Panc1 (cell line): ENCODE measurements around the gene KDM4B.

Experiments
- CTCF ChIP-seq: fragments of 450-650 bp; IDR thresholded peaks from 2 replicates; pipeline ENCODE4 v1.5.1; 2017; ENCODE audit warnings: mild to moderate bottlenecking
- POLR2AphosphoS5 ChIP-seq: IDR thresholded peaks from 2 replicates; pipeline ENCODE4 v1.6.1; 2012; ENCODE audit warnings: mild to moderate bottlenecking, low read depth, low read length, moderate library complexity
- REST ChIP-seq, 2 experiments: IDR thresholded peaks; 2 replicates each; pipeline ENCODE4 v1.6.1; 2011 to 2012; ENCODE audit warnings: low read depth in 2 of 2, control low read depth in 1 of 2, low read length in 1 of 2, mild to moderate bottlenecking in 1 of 2, moderate library complexity in 1 of 2; ENCODE audit not compliant: insufficient read depth in 1 of 2
- SIN3A ChIP-seq: IDR thresholded peaks from 2 replicates; pipeline ENCODE4 v1.6.1; 2012; ENCODE audit warnings: low read depth, mild to moderate bottlenecking, low read length, moderate library complexity, borderline replicate concordance; ENCODE audit not compliant: insufficient read depth
- TCF7L2 ChIP-seq: IDR thresholded peaks from 2 replicates; pipeline ENCODE4 v1.6.1; 2011; ENCODE audit warnings: mild to moderate bottlenecking, low read depth, low read length, inconsistent platforms

GRCh38 chr19:5053661-5054060, 84.7 kb downstream of the KDM4B start:
- TF ChIP-seq CTCF: no peak
- TF ChIP-seq POLR2AphosphoS5: no peak
- TF ChIP-seq REST (IDR thresholded peaks at IDR 0.05; ENCODE audit: insufficient read depth in 1 of 2, low read depth in 2 of 2, low read length in 1 of 2): no peak
- no peak for TF ChIP-seq TCF7L2
- TF ChIP-seq SIN3A: no peak
